ENCODE data around the gene EIPR1. TPM values are rescaled to one million over a fixed set of nuclear protein-coding genes. Genes with fewer than 3 reads are reported as not detected.

The EIPR1 gene
- total and polyA plus RNA-seq, 2 experiments from 2014 or later, result 17.4 to 46.3 TPM

- TF ChIP-seq ETS1 (IDR thresholded peaks at IDR 0.05) (no peak), NANOG (IDR thresholded peaks at IDR 0.05; ENCODE audit: borderline replicate concordance) (no peak), CTCF (conservative IDR thresholded peaks at IDR 0.05; ENCODE audit: low read depth in 2 of 2) (no peak), POLR2AphosphoS5 (IDR thresholded peaks at IDR 0.05; ENCODE audit: low read depth) (no peak)
Measured at GRCh38 chr2:3272761-3273160, 104.9 kb downstream of the EIPR1 start (continued).

- Mint-ChIP-seq H3K4me3 (no peak overlapping the region), H3K4me1 (peaks cover 21% of the 10 kb centered on the region), H3K27ac (no peak overlapping the region), H3K36me3 (ENCODE audit: low read depth) (peaks cover 23% of the 10 kb centered on the region; the same call in 2 of the 3 replicates), H3K9me3 (peaks cover 6% of the 10 kb centered on the region; the same call in 2 of the 3 replicates), H3K27me3 (ENCODE audit: insufficient read depth, low read depth, poor library complexity) (peaks cover 2% of the 10 kb centered on the region)
- H3K4me2 ChIP-seq, result no peak overlapping the region
- TF ChIP-seq ETS1 (IDR thresholded peaks at IDR 0.05) (no peak), CREB1 (CRISPR knock-in tag; IDR thresholded peaks at IDR 0.05; ENCODE audit: low read depth) (no peak)
- H3K27ac ChIP-seq (ENCODE audit: low read depth), result no peak overlapping the region
- ATAC-seq (no peak), DNase-seq (ENCODE audit: low spot score) (no peak)
- no peaks in the 10 kb centered on the region for H3F3A ChIP-seq (replicated peaks; ENCODE audit: low read depth)
- H3K27me3 ChIP-seq (ENCODE audit: insufficient read depth), result no peaks in the 10 kb centered on the region
- H3K79me2 ChIP-seq (replicated peaks; ENCODE audit: insufficient read depth), result peaks cover 17% of the 10 kb centered on the region
- no peaks in the 10 kb centered on the region for H3K4me1 ChIP-seq (ENCODE audit: insufficient read depth)
- no peaks in the 10 kb centered on the region for H3K36me3 ChIP-seq (ENCODE audit: insufficient read depth)
- H4K20me1 ChIP-seq (replicated peaks; ENCODE audit: insufficient read depth), result peaks cover 11% of the 10 kb centered on the region; the same call in 1 of the 2 replicates
- no peak overlapping the region for H3K4me3 ChIP-seq
- no peaks in the 10 kb centered on the region for H3K9me2 ChIP-seq (ENCODE audit: insufficient read depth)
- H2AFZ ChIP-seq, result no peak overlapping the region
Measured at GRCh38 chr2:3270095-3270478, 107.5 kb downstream of the EIPR1 start.

DNA sequence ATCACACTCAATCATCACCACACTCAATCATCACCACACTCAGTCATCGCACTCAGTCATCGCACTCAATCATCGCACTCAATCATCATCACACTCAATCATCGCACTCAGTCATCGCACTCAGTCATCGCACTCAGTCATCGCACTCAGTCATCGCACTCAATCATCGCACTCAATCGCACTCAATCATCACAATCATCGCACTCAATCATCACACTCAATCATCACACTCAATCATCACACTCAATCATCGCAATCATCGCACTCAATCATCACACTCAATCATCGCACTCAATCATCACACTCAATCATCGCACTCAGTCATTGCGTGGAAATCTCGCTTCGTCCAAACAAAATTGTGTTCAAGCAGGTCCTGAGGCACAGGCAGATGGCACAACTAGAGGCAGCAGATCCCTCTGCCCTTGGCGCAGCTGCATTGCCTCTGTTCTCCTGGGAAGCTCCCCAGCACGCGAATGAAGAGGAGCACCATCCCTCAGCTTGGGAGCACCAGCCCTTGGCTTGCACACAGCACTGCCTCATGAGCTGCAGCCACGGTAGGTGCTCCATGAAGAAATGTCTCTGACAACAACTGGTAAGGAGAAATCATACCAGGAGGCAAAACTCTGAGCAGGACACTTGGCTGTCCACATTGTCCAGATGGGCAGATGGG lies 108.1 kb downstream of the EIPR1 start:
- Histone ChIP-seq H3F3A (replicated peaks; ENCODE audit: low read depth) (no peaks in the 10 kb centered on the region), H3K9me2 (ENCODE audit: insufficient read depth) (no peaks in the 10 kb centered on the region), H3K36me3 (ENCODE audit: insufficient read depth) (no peaks in the 10 kb centered on the region), H2AFZ (no peak overlapping the region), H4K20me1 (replicated peaks; ENCODE audit: insufficient read depth) (peaks cover 13% of the 10 kb centered on the region; the same call in 1 of the 2 replicates), H3K27me3 (ENCODE audit: insufficient read depth) (no peaks in the 10 kb centered on the region), H3K4me2 (no peak overlapping the region), H3K4me1 (ENCODE audit: insufficient read depth) (no peaks in the 10 kb centered on the region), H3K4me3 (no peak overlapping the region), H3K79me2 (replicated peaks; ENCODE audit: insufficient read depth) (peaks cover 16% of the 10 kb centered on the region), H3K27ac (ENCODE audit: low read depth) (no peak overlapping the region)
- ATAC-seq (no peak), DNase-seq (ENCODE audit: low spot score) (no peak)
- Mint-ChIP-seq H3K4me1 (peaks cover 23% of the 10 kb centered on the region), H3K9me3 (peaks cover under 1% of the 10 kb centered on the region; the same call in 1 of the 3 replicates), H3K4me3 (no peak overlapping the region), H3K27ac (no peak overlapping the region), H3K36me3 (ENCODE audit: low read depth) (peaks cover 18% of the 10 kb centered on the region; the same call in 1 of the 3 replicates), H3K27me3 (ENCODE audit: insufficient read depth, low read depth, poor library complexity) (peaks cover 2% of the 10 kb centered on the region)
- no peak for TF ChIP-seq CREB1 (CRISPR knock-in tag; IDR thresholded peaks at IDR 0.05; ENCODE audit: low read depth)
- no peak for TF ChIP-seq REST (IDR thresholded peaks at IDR 0.05; ENCODE audit: unreplicated experiment)
- no peak for TF ChIP-seq EZH2phosphoT487 (IDR thresholded peaks at IDR 0.05; ENCODE audit: unreplicated experiment)
- TF ChIP-seq EZH2 (IDR thresholded peaks at IDR 0.05; ENCODE audit: low read depth, unreplicated experiment), result no peak
- TF ChIP-seq ZNF114 (CRISPR knock-in tag; IDR thresholded peaks at IDR 0.05), result no peak
- no peak for TF ChIP-seq ZNF331 (CRISPR knock-in tag; IDR thresholded peaks at IDR 0.05; ENCODE audit: low read depth)
- no peak for TF ChIP-seq NANOG (IDR thresholded peaks at IDR 0.05; ENCODE audit: borderline replicate concordance)
- TF ChIP-seq ETS1 (IDR thresholded peaks at IDR 0.05), result no peak
- no peak for TF ChIP-seq POLR2AphosphoS5 (IDR thresholded peaks at IDR 0.05; ENCODE audit: low read depth)
- TF ChIP-seq STAT1 (IDR thresholded peaks at IDR 0.05; ENCODE audit: unreplicated experiment), result no peak
